Activated T-cell treated with anti-CD3 and anti-CD28 coated beads, Interleukin-2, amount 50 U/mL, for 24 hours (primary cell): ENCODE measurements around the gene CAMK4.
"Not testable (repeated sequence)": the region's sequence is repeated elsewhere in the genome, so short reads cannot be mapped to it uniquely, and the experiment has no call there.

ENCODE experiments used
- DNase-seq: peaks from one replicate; pipeline ENCODE4 v3.0.0-alpha.2; 2020
- H3K27ac Mint-ChIP-seq: 2 replicates; pipeline ENCODE4 v1.8.0; 2020; ENCODE audit warnings: mild to moderate bottlenecking, mixed read lengths
- H3K27me3 Mint-ChIP-seq: 2 replicates; pipeline ENCODE4 v1.8.0; 2020; ENCODE audit warnings: mixed read lengths
- H3K36me3 Mint-ChIP-seq: 2 replicates; pipeline ENCODE4 v1.8.0; 2020; ENCODE audit warnings: low read depth, mixed read lengths
- H3K4me1 Mint-ChIP-seq: 2 replicates; pipeline ENCODE4 v1.8.0; 2020; ENCODE audit warnings: low read depth, mixed read lengths
- H3K4me3 Mint-ChIP-seq: 2 replicates; pipeline ENCODE4 v1.8.0; 2020; ENCODE audit warnings: mild to moderate bottlenecking, moderate library complexity, mixed read lengths
- H3K9me3 Mint-ChIP-seq: 2 replicates; pipeline ENCODE4 v1.8.0; 2020; ENCODE audit warnings: mixed read lengths

The CAMK4 gene

DNA sequence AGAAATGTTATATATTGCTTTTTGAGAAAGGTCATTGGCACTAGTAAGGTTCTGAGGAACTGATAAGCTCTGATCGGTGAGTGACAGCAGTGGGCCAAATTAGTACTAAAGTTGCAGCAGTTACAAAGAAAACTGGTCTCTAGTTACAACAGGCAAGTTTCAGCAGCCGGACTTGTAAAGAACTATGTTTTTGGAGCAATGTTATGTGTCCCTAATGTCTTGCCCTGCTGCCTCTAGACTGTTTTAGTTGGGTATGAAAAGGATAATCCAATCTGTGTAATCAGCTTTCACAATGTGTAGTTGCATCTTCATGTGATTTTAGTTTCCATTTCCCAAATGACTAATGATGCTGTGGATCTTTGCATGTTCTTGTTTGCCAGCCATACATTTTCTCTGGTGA lies 113.5 kb downstream of the CAMK4 start:
- no peak for DNase-seq
- no peaks in the 10 kb centered on the region for H3K27me3 Mint-ChIP-seq
- H3K4me3 Mint-ChIP-seq: peak overlapping the region; percentile 16
- peaks cover 8% of the 10 kb centered on the region for H3K36me3 Mint-ChIP-seq
- H3K27ac Mint-ChIP-seq: peak overlapping the region; percentile 92
- H3K9me3 Mint-ChIP-seq: no peaks in the 10 kb centered on the region
- H3K4me1 Mint-ChIP-seq: peaks cover 79% of the 10 kb centered on the region

DNA sequence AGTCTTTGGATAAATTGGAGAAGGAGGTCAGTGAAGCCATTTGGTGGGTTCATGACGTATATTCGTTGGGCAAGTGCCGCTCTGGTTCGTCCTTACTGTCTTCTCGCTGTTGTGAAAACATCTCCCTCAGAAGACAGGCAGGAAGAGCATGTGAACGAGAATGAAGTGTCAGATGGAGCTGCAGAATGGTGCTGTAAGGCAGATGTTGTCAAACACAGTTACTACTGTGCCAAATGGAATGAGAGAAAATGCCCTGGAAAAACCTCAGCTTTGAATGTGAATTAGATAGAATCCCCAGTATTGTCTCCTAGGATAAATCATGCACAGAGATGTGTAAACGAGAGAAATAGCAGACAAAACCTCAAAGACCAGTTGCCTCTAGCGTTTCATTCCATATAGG lies 121.5 kb downstream of the CAMK4 start:
- H3K36me3 Mint-ChIP-seq: peaks cover 69% of the 10 kb centered on the region
- no peak overlapping the region for H3K4me3 Mint-ChIP-seq
- H3K9me3 Mint-ChIP-seq: no peaks in the 10 kb centered on the region
- no peak for DNase-seq
- no peaks in the 10 kb centered on the region for H3K27me3 Mint-ChIP-seq
- no peak overlapping the region for H3K27ac Mint-ChIP-seq
- H3K4me1 Mint-ChIP-seq: peaks cover 58% of the 10 kb centered on the region

DNA sequence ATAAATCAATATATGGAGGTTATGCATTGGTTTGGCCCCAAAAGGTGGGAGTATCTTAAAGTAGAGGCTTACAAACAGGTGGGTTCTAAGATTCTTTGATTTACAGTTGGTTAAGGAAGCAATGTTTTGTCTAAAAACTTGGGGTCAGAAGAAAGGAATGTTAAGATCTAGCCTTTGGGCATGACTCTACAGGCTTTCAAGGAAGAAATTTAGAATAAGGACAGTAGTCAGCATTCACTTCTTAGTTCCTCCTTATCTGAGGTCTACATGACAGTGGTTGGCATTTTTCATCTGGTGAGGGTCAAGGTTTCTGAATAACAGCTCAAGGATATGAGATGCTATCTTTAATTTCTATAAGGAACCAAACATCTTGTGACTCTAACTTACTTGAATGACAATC lies 122.8 kb downstream of the CAMK4 start:
- Mint-ChIP-seq H3K27me3 (no peaks in the 10 kb centered on the region), H3K9me3 (no peaks in the 10 kb centered on the region)

DNA sequence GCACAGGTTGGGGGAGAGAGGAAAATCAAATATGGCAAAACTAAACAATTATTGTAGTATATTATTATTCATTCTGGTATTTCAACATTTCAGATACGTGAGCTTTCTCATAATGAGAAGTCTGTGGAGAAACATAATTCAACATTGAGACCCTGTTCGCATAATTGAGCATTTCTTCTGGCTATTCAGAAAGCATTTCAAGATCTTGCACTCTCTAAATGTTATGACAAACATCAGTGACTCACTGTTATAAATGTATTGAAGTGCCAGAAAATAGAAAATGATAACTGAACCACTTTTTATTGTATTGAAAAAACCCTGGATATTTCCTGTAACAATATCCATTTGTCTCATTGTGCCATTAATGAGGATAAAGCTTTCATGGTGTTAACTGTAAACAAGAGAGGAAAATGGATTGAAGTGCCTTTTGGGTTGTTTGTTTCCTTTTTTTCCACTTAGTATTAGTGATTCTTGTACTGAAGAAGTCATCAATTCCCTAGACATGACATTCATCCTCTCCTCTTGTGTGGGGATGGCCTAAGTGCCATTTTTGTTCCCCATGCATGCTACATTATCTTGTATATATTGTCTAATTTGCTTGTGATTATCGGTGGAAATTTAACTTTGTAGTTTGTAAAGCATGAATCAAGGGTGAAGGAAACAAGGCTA lies 124.6 kb downstream of the CAMK4 start:
- Mint-ChIP-seq H3K4me1 (peaks cover 54% of the 10 kb centered on the region), H3K36me3 (peaks cover 84% of the 10 kb centered on the region), H3K27ac (peak overlapping the region; percentile 10), H3K27me3 (no peaks in the 10 kb centered on the region), H3K4me3 (no peak overlapping the region), H3K9me3 (no peaks in the 10 kb centered on the region)
- no peak for DNase-seq

More for the DNA sequence above, 122.8 kb downstream of the CAMK4 start:
- Mint-ChIP-seq H3K4me3 (no peak overlapping the region), H3K27ac (no peak overlapping the region), H3K36me3 (peaks cover 77% of the 10 kb centered on the region), H3K4me1 (peaks cover 53% of the 10 kb centered on the region)
- DNase-seq: no peak

DNA sequence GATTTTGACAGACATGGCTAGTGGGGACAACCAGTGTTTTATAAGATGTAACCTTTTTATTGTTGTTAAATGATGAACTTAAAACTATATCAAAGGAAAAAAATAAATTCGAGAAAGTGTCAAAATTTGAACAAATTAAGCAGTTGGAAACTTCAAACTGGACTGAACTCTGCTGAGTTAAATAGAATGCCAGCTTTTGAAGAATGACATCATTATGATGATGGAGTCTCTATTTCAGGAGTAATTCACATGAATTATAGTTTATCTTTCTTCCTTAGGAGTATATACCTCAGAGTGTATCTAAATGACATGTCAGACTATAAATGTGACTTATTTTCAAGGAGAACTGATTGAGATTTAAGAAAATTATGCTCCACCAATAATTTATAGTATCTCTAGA lies 125.2 kb downstream of the CAMK4 start:
- H3K4me3 Mint-ChIP-seq: no peak overlapping the region
- no peaks in the 10 kb centered on the region for H3K27me3 Mint-ChIP-seq
- peaks cover 3% of the 10 kb centered on the region for H3K9me3 Mint-ChIP-seq
- H3K27ac Mint-ChIP-seq: no peak overlapping the region
- peaks cover 84% of the 10 kb centered on the region for H3K36me3 Mint-ChIP-seq
- peaks cover 52% of the 10 kb centered on the region for H3K4me1 Mint-ChIP-seq
- no peak for DNase-seq

DNA sequence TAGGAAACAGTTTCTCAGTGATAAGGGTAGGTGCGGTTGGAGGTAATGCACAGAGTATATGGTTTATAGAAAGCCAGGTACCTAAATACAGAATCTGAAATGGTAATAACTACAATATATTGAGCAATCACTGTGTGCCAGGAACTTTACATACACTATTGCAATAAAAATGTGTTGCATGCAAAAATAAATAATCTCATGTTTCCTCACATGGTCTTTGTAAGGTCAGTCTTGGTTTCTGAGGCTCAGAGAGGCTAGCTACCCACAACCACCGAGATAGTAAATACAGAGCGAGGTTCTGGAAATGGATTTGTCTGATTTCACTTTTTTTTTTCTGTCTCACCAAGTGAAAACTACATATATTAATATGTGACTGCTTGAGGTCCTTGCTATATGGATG lies 128.9 kb downstream of the CAMK4 start:
- H3K9me3 Mint-ChIP-seq: peaks cover 3% of the 10 kb centered on the region
- peaks cover 65% of the 10 kb centered on the region for H3K36me3 Mint-ChIP-seq
- DNase-seq: no peak
- H3K4me3 Mint-ChIP-seq: no peak overlapping the region
- H3K27me3 Mint-ChIP-seq: no peaks in the 10 kb centered on the region
- H3K4me1 Mint-ChIP-seq: peaks cover 41% of the 10 kb centered on the region
- H3K27ac Mint-ChIP-seq: no peak overlapping the region

DNA sequence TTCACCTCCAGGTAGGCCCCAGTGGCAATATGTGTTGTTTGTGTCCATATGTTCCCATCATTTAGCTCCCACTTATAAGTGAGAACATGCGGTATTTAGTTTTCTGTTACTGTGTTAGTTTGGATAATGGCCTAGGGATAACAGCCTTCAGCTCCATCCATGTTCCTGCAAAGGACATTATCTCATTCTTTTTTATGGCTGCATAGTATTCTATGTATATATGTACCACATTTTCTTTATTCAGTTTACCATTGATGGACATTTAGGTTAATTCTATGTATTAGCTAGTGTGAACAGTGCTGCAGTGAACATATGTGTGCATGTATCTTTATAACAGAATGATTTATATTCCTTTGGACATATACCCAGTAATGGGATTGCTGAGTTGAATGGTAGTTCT lies 134.5 kb downstream of the CAMK4 start:
- H3K27ac Mint-ChIP-seq, DNase-seq, H3K4me3 Mint-ChIP-seq, H3K27me3 Mint-ChIP-seq, H3K9me3 Mint-ChIP-seq: not testable (repeated sequence)
- peaks cover 47% of the 10 kb centered on the region for H3K4me1 Mint-ChIP-seq
- H3K36me3 Mint-ChIP-seq: peaks cover 50% of the 10 kb centered on the region

DNA sequence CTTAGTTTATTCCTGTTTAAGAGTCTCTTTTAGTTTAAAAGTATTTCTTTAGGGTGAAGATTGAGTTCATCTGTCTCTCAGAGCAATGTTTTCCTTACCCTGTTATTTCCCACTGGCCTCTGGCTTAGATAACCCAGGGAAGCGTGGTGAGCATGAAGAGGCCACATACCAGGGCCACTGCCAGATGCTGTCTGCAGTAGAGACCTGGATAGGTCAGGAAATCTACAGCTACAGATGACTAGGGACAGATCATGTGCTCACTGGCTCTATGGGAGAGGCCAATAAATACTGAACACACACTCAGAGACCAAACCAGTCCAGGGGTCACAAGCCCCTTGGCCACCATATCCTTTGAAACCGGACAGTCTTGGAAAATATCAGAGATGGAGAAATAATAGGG lies 136.0 kb downstream of the CAMK4 start:
- Mint-ChIP-seq H3K4me3 (no peak overlapping the region), H3K36me3 (peaks cover 50% of the 10 kb centered on the region), H3K9me3 (peaks cover 2% of the 10 kb centered on the region), H3K27ac (no peak overlapping the region), H3K4me1 (peaks cover 56% of the 10 kb centered on the region), H3K27me3 (no peaks in the 10 kb centered on the region)
- DNase-seq: no peak

DNA sequence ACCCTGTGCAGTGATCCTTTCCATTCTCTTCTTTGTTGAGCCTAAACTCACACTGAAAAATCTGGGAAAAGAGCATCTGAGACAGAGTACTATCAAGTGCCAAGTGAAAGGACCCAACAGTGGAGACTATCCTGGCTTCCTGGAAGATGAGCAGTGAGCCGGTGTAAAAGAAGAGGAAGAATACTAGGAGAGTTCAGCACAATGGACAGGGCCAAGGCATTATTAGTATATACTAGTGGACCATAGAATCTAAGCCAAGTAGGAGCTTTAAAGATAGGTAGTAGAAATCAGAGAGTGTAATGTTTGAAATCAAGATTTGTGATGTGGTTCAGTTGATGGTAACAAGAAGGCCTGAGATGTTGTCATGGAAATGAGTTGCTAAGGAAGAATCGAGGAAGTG lies 140.8 kb downstream of the CAMK4 start:
- Mint-ChIP-seq H3K9me3 (no peaks in the 10 kb centered on the region), H3K27me3 (no peaks in the 10 kb centered on the region), H3K27ac (no peak overlapping the region), H3K36me3 (peaks cover 55% of the 10 kb centered on the region), H3K4me3 (no peak overlapping the region), H3K4me1 (peaks cover 60% of the 10 kb centered on the region)
- DNase-seq: no peak

DNA sequence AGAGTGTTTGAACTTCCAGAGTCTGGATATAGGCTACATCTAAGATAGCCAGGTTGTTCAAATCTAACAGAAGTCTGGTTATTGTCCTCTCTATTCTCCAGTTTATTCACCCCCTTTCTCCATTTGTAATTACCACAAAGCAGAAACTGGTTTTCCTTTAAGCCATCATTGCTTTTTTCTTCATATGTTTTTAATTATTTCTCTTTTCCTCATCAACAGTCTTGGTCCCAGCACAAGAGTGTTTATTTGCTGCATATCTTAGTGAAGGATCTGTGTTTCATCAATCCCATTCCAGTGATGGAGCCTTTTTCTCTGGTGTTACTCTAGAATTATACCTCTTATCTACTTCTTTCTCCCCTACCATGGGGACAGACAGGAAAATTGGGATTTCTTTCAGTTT lies 142.2 kb downstream of the CAMK4 start:
- Mint-ChIP-seq H3K27me3 (no peaks in the 10 kb centered on the region), H3K36me3 (peaks cover 60% of the 10 kb centered on the region), H3K9me3 (no peaks in the 10 kb centered on the region), H3K27ac (no peak overlapping the region), H3K4me1 (peaks cover 56% of the 10 kb centered on the region), H3K4me3 (no peak overlapping the region)
- no peak for DNase-seq

DNA sequence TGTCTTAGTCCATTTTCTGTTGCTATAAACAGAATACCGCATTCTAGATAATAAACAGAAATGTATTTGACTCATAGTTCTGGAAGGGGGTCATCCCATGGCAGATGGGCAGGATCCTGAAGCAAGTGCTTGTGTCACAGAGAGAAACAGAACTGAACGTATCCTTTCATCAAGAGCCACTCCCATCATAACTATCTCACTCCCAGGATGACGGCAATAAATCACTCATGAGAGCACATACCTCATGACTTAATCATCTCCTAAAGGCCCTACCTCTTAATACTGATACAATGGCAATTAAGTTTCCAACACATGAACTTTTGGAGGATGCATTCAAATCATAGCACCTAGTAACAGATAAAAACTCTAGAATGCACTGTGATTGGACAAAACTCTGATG lies 142.9 kb downstream of the CAMK4 start:
- Mint-ChIP-seq H3K4me1 (peaks cover 54% of the 10 kb centered on the region), H3K9me3 (no peaks in the 10 kb centered on the region), H3K27ac (no peak overlapping the region), H3K4me3 (no peak overlapping the region), H3K36me3 (peaks cover 65% of the 10 kb centered on the region), H3K27me3 (no peaks in the 10 kb centered on the region)
- DNase-seq: no peak

DNA sequence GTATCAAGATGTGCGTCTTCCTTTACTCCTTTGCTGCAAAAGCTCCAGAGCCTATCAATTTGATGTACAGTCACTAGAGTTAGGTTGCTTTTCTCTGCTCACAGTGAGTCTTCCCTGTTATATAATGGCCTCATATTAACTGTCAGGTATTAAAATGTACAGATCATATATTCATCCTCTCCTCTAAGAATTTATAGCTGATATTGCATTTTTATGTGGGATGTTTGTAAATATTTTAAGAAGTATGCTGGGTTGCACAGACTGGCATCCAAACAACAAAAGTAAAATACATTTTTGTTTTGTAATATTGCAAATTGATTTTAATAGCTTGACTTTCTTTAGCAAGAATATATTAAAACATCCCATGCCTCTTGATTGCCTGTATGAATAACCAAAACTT lies 148.6 kb downstream of the CAMK4 start:
- H3K27me3 Mint-ChIP-seq: no peaks in the 10 kb centered on the region
- peaks cover 35% of the 10 kb centered on the region for H3K4me1 Mint-ChIP-seq
- DNase-seq: no peak
- H3K36me3 Mint-ChIP-seq: peaks cover 61% of the 10 kb centered on the region
- H3K27ac Mint-ChIP-seq: no peak overlapping the region
- no peaks in the 10 kb centered on the region for H3K9me3 Mint-ChIP-seq
- no peak overlapping the region for H3K4me3 Mint-ChIP-seq

DNA sequence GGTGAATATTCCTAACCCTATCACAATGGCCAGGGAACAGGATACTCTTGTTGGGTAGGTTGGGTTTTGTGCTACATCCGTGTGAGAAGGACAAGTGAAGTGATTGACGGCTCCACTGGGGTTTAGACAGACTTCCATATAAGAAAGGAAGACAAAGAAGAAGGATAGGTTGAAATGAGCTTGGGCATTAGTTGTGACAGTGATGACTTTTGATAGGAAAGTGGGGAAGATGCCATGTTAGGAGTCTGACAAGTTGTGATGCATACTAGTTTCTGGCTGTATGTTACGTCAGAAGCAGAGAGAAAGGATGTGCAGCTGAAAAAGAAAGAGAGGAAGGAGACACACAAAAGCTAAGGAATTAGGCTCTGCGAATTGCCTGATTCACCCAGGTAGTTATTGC lies 150.2 kb downstream of the CAMK4 start:
- DNase-seq: no peak
- Mint-ChIP-seq H3K4me1 (peaks cover 30% of the 10 kb centered on the region), H3K9me3 (no peaks in the 10 kb centered on the region), H3K36me3 (peaks cover 63% of the 10 kb centered on the region), H3K27me3 (no peaks in the 10 kb centered on the region), H3K4me3 (no peak overlapping the region), H3K27ac (no peak overlapping the region)

DNA sequence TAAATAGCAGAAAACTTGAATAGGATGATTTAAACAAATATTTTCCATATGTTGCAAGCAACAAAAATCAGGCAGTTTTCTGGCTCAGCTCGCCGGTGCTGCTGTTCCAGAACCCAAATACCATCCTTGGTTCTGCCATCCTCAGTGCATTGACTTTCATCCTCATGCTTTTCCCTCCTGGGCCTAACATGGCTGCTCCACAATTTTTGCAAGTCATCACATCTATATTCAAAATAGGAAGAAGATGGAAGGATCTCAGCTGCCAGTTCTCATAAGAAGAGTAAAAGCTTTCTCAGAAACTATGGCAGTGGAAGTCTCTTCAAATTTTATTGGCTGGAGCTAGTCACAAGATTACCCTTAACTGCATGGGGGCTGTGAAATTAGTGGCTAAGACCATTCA lies 151.5 kb downstream of the CAMK4 start:
- H3K4me3 Mint-ChIP-seq: no peak overlapping the region
- H3K27ac Mint-ChIP-seq: no peak overlapping the region
- peaks cover 35% of the 10 kb centered on the region for H3K4me1 Mint-ChIP-seq
- no peaks in the 10 kb centered on the region for H3K9me3 Mint-ChIP-seq
- DNase-seq: no peak
- H3K36me3 Mint-ChIP-seq: peaks cover 67% of the 10 kb centered on the region
- no peaks in the 10 kb centered on the region for H3K27me3 Mint-ChIP-seq

DNA sequence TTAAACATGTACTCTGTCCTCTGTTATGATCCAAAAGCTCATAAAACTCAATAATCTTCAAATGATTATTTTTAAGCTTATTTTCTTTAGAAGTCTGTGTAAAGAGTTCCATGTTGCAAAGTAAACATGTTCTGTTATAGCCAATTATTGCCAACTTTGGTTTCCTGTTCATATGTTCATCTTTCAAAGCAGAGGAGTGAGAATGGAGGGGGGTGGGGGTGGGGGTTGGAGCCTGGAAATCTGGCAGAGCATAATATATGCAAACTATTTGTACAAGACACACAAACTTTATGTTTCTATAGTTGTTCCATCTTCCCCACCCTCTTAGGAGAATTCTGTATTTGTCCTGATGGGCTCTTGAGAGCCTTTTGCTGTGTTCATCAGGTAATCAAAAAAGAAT lies 153.1 kb downstream of the CAMK4 start:
- Mint-ChIP-seq H3K27ac (no peak overlapping the region), H3K36me3 (peaks cover 71% of the 10 kb centered on the region), H3K4me1 (peaks cover 33% of the 10 kb centered on the region), H3K4me3 (no peak overlapping the region), H3K9me3 (no peaks in the 10 kb centered on the region), H3K27me3 (no peaks in the 10 kb centered on the region)
- DNase-seq: no peak

DNA sequence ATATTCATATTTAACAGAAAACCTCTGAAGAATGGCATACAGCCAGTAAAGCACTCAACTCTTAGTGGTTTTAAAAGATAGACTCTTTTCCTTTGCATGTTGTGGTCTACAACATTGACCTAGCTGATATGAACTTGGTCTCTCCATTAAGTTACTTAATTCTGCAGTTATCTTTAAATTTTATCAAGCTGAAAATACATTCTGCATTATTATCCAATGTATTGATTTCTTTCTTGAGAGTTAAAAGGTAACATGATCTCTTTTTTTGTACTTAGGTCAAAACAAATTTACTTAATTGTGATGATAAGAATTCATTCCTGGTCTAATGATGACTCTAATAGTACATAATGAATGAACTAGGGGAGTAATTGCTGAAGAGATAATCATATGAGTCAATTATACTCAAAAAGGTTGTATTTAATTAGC lies 155.2 kb downstream of the CAMK4 start:
- H3K36me3 Mint-ChIP-seq: peaks cover 59% of the 10 kb centered on the region
- no peaks in the 10 kb centered on the region for H3K9me3 Mint-ChIP-seq
- no peak for DNase-seq
- H3K4me1 Mint-ChIP-seq: peaks cover 25% of the 10 kb centered on the region
- H3K4me3 Mint-ChIP-seq: no peak overlapping the region
- H3K27ac Mint-ChIP-seq: no peak overlapping the region
- no peaks in the 10 kb centered on the region for H3K27me3 Mint-ChIP-seq
